Right kidney (tissue), 9 donors: ENCODE results near the gene KRTAP19-6.
"Not testable (repeated sequence)": the region's sequence is repeated elsewhere in the genome, so short reads cannot be mapped to it uniquely, and the experiment has no call there.

Source experiments
- DNase-seq: peaks from one replicate; pipeline ENCODE4 v3.0.0-alpha.2; 2016
- long read RNA-seq, 8 donors: transcript quantifications; one replicate each; lab custom pipeline, GENCODE V29; 2026

Gene KRTAP19-6, protein sequence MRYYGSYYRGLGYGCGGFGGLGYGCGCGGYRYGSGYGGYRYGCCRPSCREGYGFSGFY
- long read RNA-seq, donor 1 = 0 reads
- long read RNA-seq, donor 2 = 0 reads
- long read RNA-seq, donor 3 = 0 reads
- long read RNA-seq, donor 4 = 0 reads
- long read RNA-seq, donor 5 = 0 reads
- long read RNA-seq, donor 6 = 0 reads
- long read RNA-seq, donor 7 = 0 reads
- long read RNA-seq, donor 8 = 0 reads

DNA sequence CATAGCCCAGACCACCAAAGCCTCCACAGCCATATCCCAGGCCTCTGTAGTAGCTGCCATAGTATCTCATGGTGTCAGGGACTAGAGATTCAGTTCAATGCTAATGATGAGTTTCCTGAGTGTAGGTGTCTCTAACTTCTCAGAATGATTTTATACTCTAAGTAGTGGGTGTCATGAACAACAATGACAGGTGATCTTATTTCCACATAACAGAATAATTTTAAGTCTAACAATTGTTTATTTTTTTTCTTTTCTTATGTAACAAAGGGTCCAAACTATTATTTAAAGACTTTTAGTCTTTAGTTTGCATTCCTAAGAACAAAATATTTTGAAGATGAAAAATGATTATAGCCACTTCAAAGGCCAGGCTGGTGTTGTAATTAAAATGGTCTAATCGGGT, at the start of gene KRTAP19-6:
TSS of gene KRTAP19-6 (minus strand) at position 101 of the 400 bp plus-strand sequence. CDS start at position 70, 31 bp downstream.
- no peak for DNase-seq

DNA sequence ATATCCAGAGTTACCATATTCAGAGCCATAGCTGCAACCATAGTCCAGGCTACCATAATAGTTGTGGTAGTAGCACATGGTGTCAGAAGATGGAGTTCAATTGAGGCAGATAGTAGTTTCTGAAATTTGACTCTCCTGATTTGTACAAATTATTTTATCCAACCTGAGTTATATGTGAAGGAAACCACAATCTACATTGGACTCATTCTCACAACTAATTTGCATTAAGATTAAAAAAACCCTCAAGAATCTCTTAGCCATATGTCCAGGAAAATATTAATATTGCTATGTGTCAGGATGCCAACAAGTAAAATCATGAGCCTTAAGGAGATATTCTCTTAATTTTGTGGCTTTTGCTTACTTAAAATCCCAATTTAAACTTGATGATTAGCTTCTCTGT, 48.6 kb upstream of the KRTAP19-6 start, which contains the start of gene KRTAP22-2:
TSS of gene KRTAP22-2 (minus strand) at position 101 of the 400 bp plus-strand sequence.
- DNase-seq = no peak

DNA sequence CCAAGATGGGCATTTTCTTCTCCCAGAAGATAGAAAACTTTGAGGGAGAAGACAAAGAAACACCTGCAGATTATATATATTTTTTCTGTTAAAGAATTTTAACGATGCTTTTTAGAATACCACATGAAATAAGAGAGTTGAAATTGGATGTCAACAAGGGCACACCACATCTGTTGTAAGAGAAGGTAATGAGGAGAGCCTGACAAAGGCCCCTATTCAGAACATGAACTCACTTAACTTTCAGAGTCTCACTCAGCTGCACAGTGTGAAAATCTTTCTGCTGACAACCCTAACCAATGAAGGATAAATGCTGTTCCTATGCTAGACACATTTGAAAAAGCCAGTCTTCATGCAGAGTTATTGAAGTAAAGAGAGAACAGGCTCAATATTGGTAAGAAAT, 41.2 kb upstream of the KRTAP19-6 start:
- DNase-seq = no peak

DNA sequence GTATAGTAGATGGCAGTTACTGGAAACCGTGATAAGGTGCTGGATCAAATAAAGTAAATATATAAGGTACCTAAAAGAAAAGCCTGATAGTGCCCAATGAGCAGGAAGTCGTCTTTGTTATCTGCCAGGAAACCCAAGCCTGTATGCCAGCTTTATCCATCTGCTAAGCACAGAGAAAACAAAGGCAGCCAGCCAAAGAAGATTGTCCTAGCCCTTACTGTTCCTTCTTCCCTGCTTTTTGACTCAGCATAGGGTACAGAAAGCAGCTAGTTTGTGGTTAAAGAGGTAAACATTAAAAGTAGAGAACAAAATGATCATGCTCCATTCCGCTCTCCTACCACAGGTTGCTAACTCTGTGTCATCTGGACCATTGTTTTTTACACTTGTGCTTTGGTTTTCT, 38.5 kb upstream of the KRTAP19-6 start:
- no peak for DNase-seq

DNA sequence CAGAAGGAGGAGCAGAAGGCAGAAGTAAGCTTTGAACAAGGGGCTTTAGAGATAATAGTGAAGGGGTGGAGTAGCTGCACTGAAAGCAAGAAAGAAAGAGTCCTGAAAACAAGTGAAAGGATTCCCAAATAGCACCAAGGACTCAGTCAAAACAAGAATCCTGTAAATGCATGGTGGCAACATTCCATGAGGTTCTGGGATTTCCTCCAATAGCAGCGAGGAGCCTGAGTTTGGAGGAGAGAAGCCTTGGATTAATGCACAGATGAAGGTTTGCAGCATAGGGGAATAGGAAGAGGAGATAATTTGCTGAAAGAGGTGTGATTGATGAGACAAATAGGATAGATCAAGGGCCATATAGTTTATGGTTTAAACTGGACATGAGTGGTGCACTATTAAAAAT, 37.7 kb upstream of the KRTAP19-6 start:
- no peak for DNase-seq

DNA sequence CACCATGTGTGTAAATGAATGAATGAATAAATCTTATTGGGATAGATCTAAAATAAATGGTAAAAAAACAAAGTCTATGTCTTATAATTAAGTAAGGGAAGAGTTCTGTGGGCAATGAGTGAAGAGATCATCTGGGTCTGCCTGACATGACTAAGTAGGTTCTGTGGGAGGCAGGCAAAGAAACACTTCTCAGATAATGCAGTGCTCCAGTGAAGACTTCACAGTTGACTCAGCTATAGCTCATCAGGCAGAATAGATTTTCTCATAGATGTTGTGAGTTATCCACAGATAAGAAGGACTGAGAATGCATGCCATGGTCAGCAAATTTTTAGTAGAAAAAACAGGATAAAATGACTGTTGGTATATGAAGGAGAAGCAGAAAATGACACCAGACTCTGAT, 36.1 kb upstream of the KRTAP19-6 start:
- no peak for DNase-seq

DNA sequence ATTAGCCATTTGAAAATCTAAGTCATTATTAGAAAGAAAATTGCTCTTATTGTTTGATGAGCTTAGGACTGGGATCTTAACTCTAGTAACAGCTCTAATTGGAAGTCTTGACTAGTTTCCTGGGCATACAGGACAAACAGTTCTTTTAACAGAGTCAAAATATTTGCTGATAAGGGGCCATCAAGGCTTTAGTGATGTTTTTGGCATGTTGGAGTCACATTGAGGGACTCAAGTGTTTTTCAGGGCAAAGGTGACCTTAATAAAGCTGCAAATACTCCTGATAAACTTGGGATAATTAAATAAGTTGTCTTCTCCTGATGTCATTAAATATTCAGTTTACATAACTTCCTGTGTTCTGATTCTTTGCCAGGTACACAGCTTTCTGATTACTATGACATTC, 26.0 kb upstream of the KRTAP19-6 start:
- no peak for DNase-seq

DNA sequence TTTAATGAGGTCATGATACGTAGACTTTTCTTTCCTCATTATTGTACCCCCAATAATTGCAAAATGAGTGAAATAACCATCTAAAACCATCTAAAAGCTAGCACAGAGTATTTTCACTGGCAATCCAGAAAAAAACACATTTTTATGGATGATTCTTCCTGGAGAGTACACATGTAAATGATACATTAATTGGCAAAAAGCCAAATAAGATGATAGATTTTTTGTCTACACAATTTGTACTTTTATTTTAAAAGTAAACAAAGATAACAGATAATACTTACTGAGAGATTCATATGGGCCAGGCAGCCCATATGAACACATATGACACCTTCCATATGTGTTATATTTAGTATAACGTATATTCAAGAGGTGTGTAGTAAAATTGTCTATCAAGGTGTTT, 22.0 kb upstream of the KRTAP19-6 start:
- no peak for DNase-seq

DNA sequence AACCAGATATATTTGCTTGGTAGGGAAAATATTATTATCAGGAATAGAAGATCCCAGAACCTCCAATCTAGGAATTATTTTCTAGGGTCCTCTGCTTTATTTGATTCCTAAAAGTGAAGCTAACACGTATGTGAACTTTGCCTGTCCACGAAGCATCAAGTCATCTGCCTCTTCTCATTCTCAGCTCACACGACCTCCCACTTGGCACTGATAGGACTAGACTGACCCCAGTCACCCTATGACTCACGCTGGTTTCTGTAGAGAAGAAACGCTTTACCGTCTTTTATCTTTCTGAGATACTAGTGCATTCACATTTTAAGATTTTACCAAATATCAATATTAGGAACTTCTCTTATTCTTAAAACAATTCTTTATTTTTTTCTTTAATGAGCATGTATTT, 21.4 kb upstream of the KRTAP19-6 start:
- DNase-seq = no peak

DNA sequence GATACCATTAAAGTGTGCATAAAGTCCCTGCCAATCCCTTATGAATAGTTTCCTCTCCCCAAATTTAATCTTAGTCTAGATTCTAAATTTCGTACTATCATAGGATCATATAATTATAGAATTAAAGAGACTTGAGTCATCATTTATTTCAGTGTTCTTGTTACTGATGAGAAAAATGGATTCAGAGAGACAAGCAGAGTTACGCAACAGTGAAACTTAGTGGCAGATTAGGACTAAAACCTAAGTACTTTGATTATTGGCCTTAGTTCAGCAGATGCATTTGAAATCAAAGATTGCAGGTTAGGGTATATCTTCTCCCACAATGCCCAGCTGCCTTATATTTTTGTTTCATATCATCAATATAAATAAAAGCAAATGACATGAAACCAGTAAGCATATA, 20.3 kb upstream of the KRTAP19-6 start:
- DNase-seq = no peak

DNA sequence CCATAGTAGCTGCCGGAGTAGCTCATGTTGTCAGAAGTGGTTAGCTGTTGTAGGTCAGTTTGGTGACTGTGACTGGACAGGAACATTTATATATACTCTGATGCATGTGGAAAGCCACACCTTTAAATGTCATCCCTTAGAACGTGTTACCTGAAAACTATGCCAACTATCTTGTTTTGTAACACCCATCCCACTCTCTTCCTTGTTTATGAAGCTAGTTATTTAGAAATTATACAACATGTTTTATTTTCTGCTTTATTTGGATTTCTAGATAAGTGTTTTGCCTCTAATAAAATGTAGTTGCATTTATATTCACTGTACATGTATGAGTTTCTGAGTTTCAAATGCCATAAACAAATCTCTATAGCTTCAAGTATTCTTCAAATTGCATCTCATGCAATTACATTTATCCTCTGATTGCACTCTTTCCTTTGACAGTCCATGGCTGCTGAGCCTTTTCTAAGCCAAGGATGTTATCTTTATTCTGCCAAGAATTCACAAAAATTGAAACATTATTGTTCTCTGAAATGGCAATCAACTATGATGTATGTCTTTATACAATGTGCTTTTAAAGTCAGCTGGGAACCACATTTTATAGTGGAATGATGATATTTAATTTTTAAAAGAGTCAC, 19.7 kb upstream of the KRTAP19-6 start, which contains the start of gene KRTAP19-7:
TSS of gene KRTAP19-7 (minus strand) at position 51 of the 632 bp plus-strand sequence. CDS start at position 26, 25 bp downstream.
- no peak for DNase-seq

DNA sequence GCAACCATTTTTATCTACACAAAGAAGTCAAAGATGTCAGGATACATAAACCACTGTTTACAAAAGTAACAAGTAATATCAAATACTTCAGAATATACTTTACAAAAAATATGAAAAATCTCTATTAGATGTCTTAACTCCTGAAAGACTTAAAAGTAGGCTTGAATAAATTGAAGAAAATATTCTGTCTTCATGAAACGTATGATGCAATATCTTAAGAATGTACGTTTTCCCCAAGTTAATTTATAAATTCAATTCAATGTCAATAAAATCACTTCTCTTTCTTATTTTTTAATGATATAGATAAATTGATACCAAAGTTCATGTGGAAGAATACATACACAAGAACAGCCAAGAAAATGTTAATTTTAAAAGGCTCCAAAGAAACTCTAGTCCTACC, 13.4 kb upstream of the KRTAP19-6 start:
- DNase-seq = no peak

DNA sequence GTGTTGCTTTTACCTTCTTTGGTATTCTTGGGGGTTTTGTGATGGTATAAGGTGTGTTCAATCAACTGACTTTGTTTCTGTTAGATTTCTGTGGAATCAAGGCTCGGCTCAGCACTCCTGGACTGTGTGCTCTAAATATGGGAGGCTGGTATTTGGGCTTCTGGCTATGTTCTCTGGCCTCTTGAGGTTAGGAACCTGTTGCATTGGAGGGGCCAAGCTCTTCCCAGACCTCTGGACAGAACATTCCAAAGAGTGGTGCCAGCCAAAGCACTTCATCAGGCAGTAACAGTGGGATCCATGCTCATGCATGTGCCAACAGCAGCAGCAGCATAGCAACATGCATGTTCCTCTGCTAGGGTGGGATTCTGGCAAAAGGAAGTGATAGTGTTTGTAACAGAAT, 11.1 kb upstream of the KRTAP19-6 start:
- DNase-seq = no peak

DNA sequence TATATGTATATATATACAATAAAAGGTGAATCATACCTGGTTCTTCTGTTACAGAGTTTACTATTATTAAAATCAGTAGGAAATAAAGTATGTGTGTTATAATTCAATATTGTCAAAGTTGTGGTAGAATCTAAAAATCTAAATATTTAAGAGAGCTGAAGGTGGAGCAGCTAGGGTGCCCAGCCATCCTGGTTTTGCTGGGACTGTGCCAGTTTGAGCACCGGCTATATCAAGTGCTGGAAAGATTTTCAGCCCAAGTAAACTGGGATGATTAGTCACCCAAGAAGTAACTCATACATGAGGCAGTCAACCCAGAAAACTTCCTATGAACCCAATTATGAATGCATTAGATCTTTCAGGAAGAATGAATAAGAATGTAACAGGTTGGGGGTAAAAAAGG, 22.8 kb downstream of the KRTAP19-6 start:
- DNase-seq = no peak

DNA sequence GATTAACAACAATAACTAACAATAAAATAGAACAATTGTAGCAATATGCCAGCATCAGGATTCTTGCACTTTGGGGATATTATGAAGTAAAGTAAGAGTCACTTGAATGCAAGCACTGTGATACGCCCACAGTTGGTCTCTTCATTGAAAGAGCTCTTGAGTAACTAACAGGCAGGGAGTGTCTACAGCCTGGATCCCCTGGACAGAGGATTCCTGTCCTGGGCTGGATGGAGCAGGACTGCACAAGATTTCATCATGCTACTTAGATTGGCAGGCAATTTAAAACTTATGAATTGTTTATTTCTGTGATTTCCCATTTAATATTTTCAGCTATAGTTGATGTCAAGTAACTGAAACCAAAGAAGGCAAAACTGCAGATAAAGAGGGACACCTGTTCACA, 26.0 kb downstream of the KRTAP19-6 start:
- no peak for DNase-seq

DNA sequence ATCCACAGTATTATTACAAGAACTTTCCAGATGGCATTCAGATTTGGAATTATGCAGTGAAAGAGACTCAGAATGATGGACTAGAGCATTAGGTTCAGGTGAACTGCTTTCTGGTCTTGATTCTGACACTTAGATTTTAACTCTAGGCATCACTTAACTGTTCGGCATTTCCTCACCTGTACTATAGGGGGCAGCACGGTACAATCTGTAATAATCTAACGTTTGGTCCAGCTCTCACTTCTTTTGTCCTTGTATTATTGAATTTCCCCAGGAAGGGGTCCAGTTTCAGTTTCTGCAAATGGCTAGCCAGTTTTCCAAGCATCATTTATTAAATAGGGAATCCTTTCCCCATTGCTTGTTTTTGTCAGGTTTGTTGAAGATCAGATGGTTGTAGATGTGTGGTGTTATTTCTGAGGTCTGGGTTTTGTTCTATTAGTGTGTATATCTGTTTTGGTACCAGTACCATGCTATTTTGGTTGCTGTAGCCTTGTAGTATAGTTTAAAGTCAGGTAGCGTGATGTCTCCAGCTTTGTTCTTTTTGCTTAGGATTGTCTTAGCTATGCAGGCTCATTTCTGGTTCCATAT, 36.0 kb downstream of the KRTAP19-6 start:
- not testable (repeated sequence) for DNase-seq

DNA sequence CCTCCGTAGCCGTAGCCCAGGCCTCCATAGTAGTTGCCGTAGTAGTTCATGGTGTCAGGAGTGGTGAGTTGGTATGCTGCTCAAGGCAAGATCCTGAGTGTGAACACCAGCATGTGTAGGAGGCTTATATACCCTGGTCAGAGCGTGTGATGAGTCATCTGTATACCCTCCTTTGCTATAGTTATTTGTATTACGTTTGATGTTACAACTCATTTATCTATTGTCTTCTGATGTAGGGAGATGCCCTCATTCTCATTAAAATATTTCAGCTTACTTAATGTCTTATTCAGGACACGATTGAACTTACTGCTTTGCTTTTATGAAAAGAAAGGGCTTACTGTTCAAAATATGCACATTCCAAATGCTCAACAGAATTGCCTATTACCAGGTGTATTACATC, 39.6 kb downstream of the KRTAP19-6 start, which contains the start of gene KRTAP19-5:
TSS of gene KRTAP19-5 (minus strand) at position 101 of the 400 bp plus-strand sequence. CDS start at position 50, 51 bp downstream.
- no peak for DNase-seq

DNA sequence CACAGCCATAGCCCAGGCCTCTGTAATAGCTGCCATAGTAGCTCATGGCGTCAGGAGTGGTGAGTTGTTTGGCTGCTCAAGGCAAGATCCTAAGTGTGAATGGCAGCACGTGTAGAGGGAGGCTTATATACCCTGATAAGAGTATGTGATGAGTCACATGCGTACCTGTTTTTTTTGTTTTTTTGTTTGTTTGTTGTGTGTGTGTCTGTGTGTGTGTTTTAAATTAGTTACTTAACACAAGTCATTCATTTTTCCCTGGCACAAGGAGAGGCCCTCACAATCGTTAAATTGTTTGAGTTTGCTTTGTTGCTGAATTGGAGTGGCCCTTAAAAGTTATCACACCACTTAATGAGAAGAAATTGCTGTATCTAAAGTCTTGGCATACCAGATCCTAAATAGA, 44.6 kb downstream of the KRTAP19-6 start, which contains the start of gene KRTAP19-4:
TSS of gene KRTAP19-4 (minus strand) at position 101 of the 400 bp plus-strand sequence. CDS start at position 46, 55 bp downstream.
- no peak for DNase-seq

DNA sequence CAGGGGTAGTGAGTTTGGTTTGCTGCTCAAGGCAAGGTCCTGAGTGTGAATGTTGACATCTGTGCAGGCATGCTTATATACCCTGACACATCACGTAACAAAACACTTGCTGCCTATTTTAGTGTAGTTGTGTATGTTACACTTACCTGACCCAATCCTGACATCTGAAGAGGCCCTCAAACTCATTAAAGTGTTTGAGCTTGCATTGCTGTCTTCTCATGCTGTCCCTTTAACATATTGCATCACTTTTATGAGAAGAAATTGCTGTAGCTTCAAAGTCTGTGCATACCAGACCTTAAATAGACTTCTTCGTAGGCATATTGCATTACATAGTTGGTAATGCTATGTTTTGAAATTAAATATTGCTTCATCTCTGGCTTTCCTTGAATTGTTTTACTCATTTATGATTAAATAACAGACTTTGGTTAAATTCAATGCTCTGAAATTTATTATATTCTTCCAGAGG, 49.7 kb downstream of the KRTAP19-6 start, which contains the start of gene KRTAP19-3:
TSS of gene KRTAP19-3 (minus strand) at position 51 of the 466 bp plus-strand sequence. CDS start 56 bp downstream, outside the sequence.
- DNase-seq = no peak
